ENCODE measurements around the gene ZFP3.
"Not testable (repeated sequence)": the region's sequence is repeated elsewhere in the genome, so short reads cannot be mapped to it uniquely, and the experiment has no call there.

Gene ZFP3

DNA sequence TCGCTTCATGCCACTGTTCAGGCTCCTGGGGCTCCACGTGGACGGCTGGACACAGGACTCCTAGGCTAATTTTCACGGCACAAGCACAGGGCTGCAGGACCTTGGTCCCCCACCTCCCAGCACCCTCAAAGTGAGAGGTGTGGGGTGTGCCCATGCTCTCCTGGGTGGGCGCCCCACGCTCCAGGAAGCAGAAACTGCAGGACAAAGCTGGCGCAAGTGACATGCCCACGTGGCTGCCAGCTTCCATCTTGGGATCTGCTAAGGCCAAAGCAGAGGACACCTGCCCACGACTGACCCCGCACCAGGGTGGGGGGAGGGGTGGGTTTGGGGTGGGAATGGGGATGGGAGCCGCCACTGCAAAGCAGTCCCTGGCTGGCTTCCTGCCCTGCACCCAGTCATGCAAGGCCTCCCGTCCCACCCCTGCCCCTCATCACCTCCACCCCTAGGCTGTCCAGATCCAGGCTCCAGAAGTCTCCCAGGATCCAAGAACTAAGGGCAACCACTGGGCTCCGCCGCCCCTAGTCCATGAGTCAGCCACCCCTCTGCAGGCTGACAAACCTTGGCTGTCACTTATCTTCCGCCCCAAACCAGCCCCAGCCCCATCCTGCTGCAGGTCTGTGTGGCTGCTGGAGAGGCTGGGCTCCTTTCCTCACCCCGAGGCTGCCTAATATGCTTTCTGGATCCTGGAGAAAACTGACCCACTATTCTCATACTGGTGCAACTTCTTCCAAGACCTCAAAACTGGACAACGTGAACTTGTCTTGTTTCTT is 48.6 kb downstream of the ZFP3 start:
- H2BK12ac ChIP-seq (ENCODE audit: low read length) = no peak overlapping the region
- H4K12ac ChIP-seq (ENCODE audit: low read depth, low read length) = no peak overlapping the region
- no peak overlapping the region for H3K4ac ChIP-seq (ENCODE audit: low read depth, low read length)
- H3K9me3 ChIP-seq (ENCODE audit: insufficient read depth, low read depth, low read length) = peaks cover 7% of the 10 kb centered on the region
- no peak overlapping the region for H4K8ac ChIP-seq (ENCODE audit: low read depth, low read length)
- H3K27ac ChIP-seq (ENCODE audit: low read depth, low read length) = no peak overlapping the region
- WGBS (ENCODE audit: extremely low coverage, insufficient coverage, insufficient read length) = no CpG with 5 or more reads among the region's 17 CpGs
- peaks cover 10% of the 10 kb centered on the region for H3K27me3 ChIP-seq (ENCODE audit: insufficient read depth, low read length)
- H3K4me2 ChIP-seq (ENCODE audit: low read length) = no peak overlapping the region
- no peaks in the 10 kb centered on the region for H3K36me3 ChIP-seq (ENCODE audit: control insufficient read depth in 1 of 2, insufficient read depth in 2 of 2, low read length in 2 of 2)
- H2BK5ac ChIP-seq (ENCODE audit: low read depth, low read length, poor library complexity) = no peak overlapping the region
- H3K23ac ChIP-seq (ENCODE audit: low read length) = no peak overlapping the region
- no peak overlapping the region for H2AK5ac ChIP-seq (ENCODE audit: low read length)
- no peak overlapping the region for H3K14ac ChIP-seq (ENCODE audit: low read length)
- H3K18ac ChIP-seq (ENCODE audit: low read length) = no peak overlapping the region
- H4K91ac ChIP-seq (ENCODE audit: low read depth, low read length) = no peak overlapping the region
- peaks cover 2% of the 10 kb centered on the region for H3K79me2 ChIP-seq (ENCODE audit: control insufficient read depth, insufficient read depth, low read length, poor library complexity)
- peaks cover 3% of the 10 kb centered on the region for H3K79me1 ChIP-seq (ENCODE audit: low read length)
- peaks cover 0 to 5% of the 10 kb centered on the region in 2 experiments for H3K4me1 ChIP-seq (ENCODE audit: control insufficient read depth in 1 of 2, insufficient read depth in 2 of 2, low read length in 2 of 2)
- no peak overlapping the region for H3K4me3 ChIP-seq (ENCODE audit: low read depth, low read length)
- H2BK120ac ChIP-seq (ENCODE audit: insufficient read depth, low read length, poor library complexity) = no peak overlapping the region
- DNase-seq = no peak
- H3K9ac ChIP-seq (ENCODE audit: low read length) = no peak overlapping the region
- H2AFZ ChIP-seq (ENCODE audit: insufficient read depth, low read length, poor library complexity) = no peak overlapping the region

DNA sequence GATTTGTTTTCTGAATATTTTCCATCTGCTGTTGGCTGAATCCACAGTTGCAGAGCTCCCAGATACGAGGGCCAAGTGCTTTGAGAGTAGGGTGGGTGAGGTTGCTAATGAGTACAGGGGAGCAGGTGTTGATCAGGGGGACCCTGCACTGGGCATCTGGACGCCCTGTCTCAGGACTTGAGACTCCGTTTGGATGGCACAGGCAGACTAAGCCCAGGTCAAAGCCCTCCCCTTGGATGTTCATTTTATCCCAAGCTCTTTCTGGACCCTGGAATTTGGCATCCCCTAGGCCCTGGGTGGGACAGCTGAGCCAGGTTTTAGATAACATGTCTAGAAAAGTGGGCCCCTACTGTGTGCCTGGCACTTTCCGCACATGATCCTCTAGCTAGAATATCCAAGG is 49.6 kb downstream of the ZFP3 start:
- H2BK120ac ChIP-seq (ENCODE audit: insufficient read depth, low read length, poor library complexity) = no peak overlapping the region
- peaks cover 4% of the 10 kb centered on the region for H3K9me3 ChIP-seq (ENCODE audit: insufficient read depth, low read depth, low read length)
- H3K23ac ChIP-seq (ENCODE audit: low read length) = no peak overlapping the region
- no peaks in the 10 kb centered on the region for H3K79me1 ChIP-seq (ENCODE audit: low read length)
- H2BK5ac ChIP-seq (ENCODE audit: low read depth, low read length, poor library complexity) = no peak overlapping the region
- H2BK12ac ChIP-seq (ENCODE audit: low read length) = no peak overlapping the region
- no peak overlapping the region for H3K27ac ChIP-seq (ENCODE audit: low read depth, low read length)
- no peak overlapping the region for H3K9ac ChIP-seq (ENCODE audit: low read length)
- peaks cover 1% of the 10 kb centered on the region for H3K27me3 ChIP-seq (ENCODE audit: insufficient read depth, low read length)
- DNase-seq = no peak
- no peak overlapping the region for H3K4ac ChIP-seq (ENCODE audit: low read depth, low read length)
- no peak overlapping the region for H3K18ac ChIP-seq (ENCODE audit: low read length)
- no peak overlapping the region for H3K4me3 ChIP-seq (ENCODE audit: low read depth, low read length)
- no peak overlapping the region for H4K8ac ChIP-seq (ENCODE audit: low read depth, low read length)
- no peak overlapping the region for H2AK5ac ChIP-seq (ENCODE audit: low read length)
- H3K4me1 ChIP-seq (ENCODE audit: control insufficient read depth in 1 of 2, insufficient read depth in 2 of 2, low read length in 2 of 2) = no peaks in the 10 kb centered on the region
- no CpG with 5 or more reads among the region's 4 CpGs for WGBS (ENCODE audit: extremely low coverage, insufficient coverage, insufficient read length)
- no peak overlapping the region for H3K4me2 ChIP-seq (ENCODE audit: low read length)
- H3K79me2 ChIP-seq (ENCODE audit: control insufficient read depth, insufficient read depth, low read length, poor library complexity) = no peaks in the 10 kb centered on the region
- H4K91ac ChIP-seq (ENCODE audit: low read depth, low read length) = no peak overlapping the region
- no peak overlapping the region for H4K12ac ChIP-seq (ENCODE audit: low read depth, low read length)
- no peak overlapping the region for H2AFZ ChIP-seq (ENCODE audit: insufficient read depth, low read length, poor library complexity)
- H3K14ac ChIP-seq (ENCODE audit: low read length) = no peak overlapping the region
- no peaks in the 10 kb centered on the region for H3K36me3 ChIP-seq (ENCODE audit: control insufficient read depth in 1 of 2, insufficient read depth in 2 of 2, low read length in 2 of 2)

DNA sequence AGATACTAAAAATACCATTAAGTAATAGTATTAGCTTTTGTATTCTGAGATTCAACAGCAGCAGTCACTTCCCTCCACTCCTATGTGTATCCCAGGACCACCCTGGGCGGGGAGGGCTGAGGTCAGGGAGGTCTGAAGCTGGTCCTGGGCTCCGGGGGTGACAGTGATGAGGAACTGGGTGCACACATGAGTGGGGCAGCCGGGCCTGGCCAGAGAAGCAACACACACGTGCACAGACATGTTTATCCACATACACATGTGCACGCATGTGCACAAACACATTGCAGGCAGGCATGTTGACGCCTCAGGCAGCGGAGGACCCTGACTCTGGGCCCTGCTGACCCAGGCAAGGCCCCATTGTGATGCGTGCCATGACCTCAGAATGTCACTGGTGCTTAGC is 50.1 kb downstream of the ZFP3 start:
- not testable (repeated sequence) for H3K14ac ChIP-seq (ENCODE audit: low read length); H3K27ac ChIP-seq (ENCODE audit: low read depth, low read length); H4K8ac ChIP-seq (ENCODE audit: low read depth, low read length); DNase-seq; H3K27me3 ChIP-seq (ENCODE audit: insufficient read depth, low read length); H2AK5ac ChIP-seq (ENCODE audit: low read length); H3K23ac ChIP-seq (ENCODE audit: low read length); H2BK5ac ChIP-seq (ENCODE audit: low read depth, low read length, poor library complexity); H3K4me3 ChIP-seq (ENCODE audit: low read depth, low read length); H2AFZ ChIP-seq (ENCODE audit: insufficient read depth, low read length, poor library complexity); H3K9ac ChIP-seq (ENCODE audit: low read length); H2BK12ac ChIP-seq (ENCODE audit: low read length); H3K36me3 ChIP-seq (ENCODE audit: control insufficient read depth in 1 of 2, insufficient read depth in 2 of 2, low read length in 2 of 2); H3K18ac ChIP-seq (ENCODE audit: low read length); H3K9me3 ChIP-seq (ENCODE audit: insufficient read depth, low read depth, low read length); H3K4me2 ChIP-seq (ENCODE audit: low read length); H3K4ac ChIP-seq (ENCODE audit: low read depth, low read length); H2BK120ac ChIP-seq (ENCODE audit: insufficient read depth, low read length, poor library complexity); H3K79me2 ChIP-seq (ENCODE audit: control insufficient read depth, insufficient read depth, low read length, poor library complexity); H3K4me1 ChIP-seq (ENCODE audit: control insufficient read depth in 1 of 2, insufficient read depth in 2 of 2, low read length in 2 of 2); H4K91ac ChIP-seq (ENCODE audit: low read depth, low read length); H4K12ac ChIP-seq (ENCODE audit: low read depth, low read length); H3K79me1 ChIP-seq (ENCODE audit: low read length)
- WGBS (ENCODE audit: extremely low coverage, insufficient coverage, insufficient read length) = no CpG with 5 or more reads among the region's 8 CpGs

DNA sequence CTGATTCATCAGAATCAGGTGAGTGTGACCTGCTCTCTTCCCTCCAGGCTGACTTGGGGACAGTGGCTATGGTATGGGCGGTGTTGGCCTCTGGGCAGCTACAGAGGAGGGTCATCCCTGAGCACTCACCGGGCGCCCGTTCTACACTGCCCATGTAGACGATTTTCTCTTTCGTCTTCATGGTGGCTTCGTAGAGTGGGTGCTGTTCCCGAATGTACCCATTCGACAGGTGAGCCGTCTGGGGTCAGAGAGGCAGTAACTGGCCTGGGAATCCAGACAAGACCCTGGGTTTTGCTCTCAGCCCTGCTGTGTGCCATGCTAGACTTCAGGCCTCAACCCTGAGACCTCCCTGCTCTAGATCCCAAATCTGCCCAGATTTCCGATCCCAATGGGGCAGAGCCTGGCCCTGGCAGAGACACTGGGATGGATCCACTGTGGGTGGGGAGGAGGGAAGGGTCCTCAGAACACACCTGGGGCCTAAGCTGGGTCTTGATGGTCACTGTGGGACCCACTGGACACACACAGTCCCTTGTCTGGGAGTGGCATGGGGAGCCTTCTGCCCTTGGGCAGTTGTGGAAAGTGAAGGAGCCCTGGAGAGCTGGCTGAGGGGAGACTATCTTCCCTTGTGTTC is 50.8 kb downstream of the ZFP3 start:
- H3K4me2 ChIP-seq (ENCODE audit: low read length) = no peak overlapping the region
- H3K27ac ChIP-seq (ENCODE audit: low read depth, low read length) = no peak overlapping the region
- H3K14ac ChIP-seq (ENCODE audit: low read length) = no peak overlapping the region
- H3K4me1 ChIP-seq (ENCODE audit: control insufficient read depth in 1 of 2, insufficient read depth in 2 of 2, low read length in 2 of 2) = no peaks in the 10 kb centered on the region
- H3K4me3 ChIP-seq (ENCODE audit: low read depth, low read length) = no peak overlapping the region
- no peaks in the 10 kb centered on the region for H3K36me3 ChIP-seq (ENCODE audit: control insufficient read depth in 1 of 2, insufficient read depth in 2 of 2, low read length in 2 of 2)
- no peak overlapping the region for H2BK12ac ChIP-seq (ENCODE audit: low read length)
- H3K4ac ChIP-seq (ENCODE audit: low read depth, low read length) = no peak overlapping the region
- WGBS (ENCODE audit: extremely low coverage, insufficient coverage, insufficient read length) = no CpG with 5 or more reads among the region's 11 CpGs
- H4K8ac ChIP-seq (ENCODE audit: low read depth, low read length) = no peak overlapping the region
- H2BK120ac ChIP-seq (ENCODE audit: insufficient read depth, low read length, poor library complexity) = no peak overlapping the region
- no peak overlapping the region for H4K12ac ChIP-seq (ENCODE audit: low read depth, low read length)
- no peak overlapping the region for H2BK5ac ChIP-seq (ENCODE audit: low read depth, low read length, poor library complexity)
- no peak overlapping the region for H2AK5ac ChIP-seq (ENCODE audit: low read length)
- no peaks in the 10 kb centered on the region for H3K79me1 ChIP-seq (ENCODE audit: low read length)
- H3K23ac ChIP-seq (ENCODE audit: low read length) = no peak overlapping the region
- no peak overlapping the region for H3K9ac ChIP-seq (ENCODE audit: low read length)
- no peak overlapping the region for H2AFZ ChIP-seq (ENCODE audit: insufficient read depth, low read length, poor library complexity)
- H3K9me3 ChIP-seq (ENCODE audit: insufficient read depth, low read depth, low read length) = peaks cover under 1% of the 10 kb centered on the region
- no peak overlapping the region for H3K18ac ChIP-seq (ENCODE audit: low read length)
- no peak for DNase-seq
- no peaks in the 10 kb centered on the region for H3K79me2 ChIP-seq (ENCODE audit: control insufficient read depth, insufficient read depth, low read length, poor library complexity)
- no peaks in the 10 kb centered on the region for H3K27me3 ChIP-seq (ENCODE audit: insufficient read depth, low read length)
- H4K91ac ChIP-seq (ENCODE audit: low read depth, low read length) = no peak overlapping the region

Measured in trophoblast cell (in vitro differentiated cells and primary cell).